GM12891 (cell line): Measurements from ENCODE around the gene SHC3.

Experiments used
- PAX5 ChIP-seq: IDR thresholded peaks from 2 replicates; pipeline ENCODE4 v1.6.1; 2011; ENCODE audit warnings: low read length, moderate library complexity, mild to moderate bottlenecking; ENCODE audit not compliant: insufficient read depth, severe bottlenecking
- POLR2A ChIP-seq: IDR thresholded peaks from 2 replicates; pipeline ENCODE4 v1.6.1; 2011; ENCODE audit warnings: low read depth, low read length, control low read depth
- POLR2AphosphoS5 ChIP-seq: IDR thresholded peaks from 2 replicates; pipeline ENCODE4 v1.6.1; 2011; ENCODE audit warnings: low read depth, low read length, control low read depth
- TAF1 ChIP-seq: IDR thresholded peaks from 2 replicates; pipeline ENCODE4 v1.6.1; 2011; ENCODE audit warnings: low read depth, low read length, control low read depth

DNA sequence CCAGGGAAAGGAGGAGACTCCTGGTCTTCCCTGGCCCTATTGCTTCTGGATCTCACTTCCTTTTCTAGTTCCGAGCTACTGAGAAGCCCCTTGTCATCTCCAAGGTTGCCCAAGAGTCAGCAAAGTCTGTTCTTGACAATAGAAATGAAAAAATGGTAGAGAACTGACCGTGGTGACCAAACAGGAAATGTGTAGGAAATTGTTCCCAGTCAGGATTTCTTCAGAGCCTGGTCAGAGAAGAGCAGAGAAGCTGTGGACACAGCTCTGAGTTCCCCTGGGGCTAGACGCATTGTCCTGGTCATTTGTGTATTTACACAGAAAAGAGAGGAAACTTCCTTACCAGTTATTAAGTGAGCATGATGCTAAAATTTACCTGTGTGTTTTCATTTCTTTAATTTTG lies 151.7 kb downstream of the SHC3 start:
- TF ChIP-seq POLR2A (no peak), TAF1 (no peak), POLR2AphosphoS5 (no peak), PAX5 (no peak)
